AG08396 (cell line): ENCODE results near the gene DENND2A.
"Not testable (repeated sequence)": the region's sequence is repeated elsewhere in the genome, so short reads cannot be mapped to it uniquely, and the experiment has no call there.

Experiments
- DNase-seq: peaks from one replicate; pipeline ENCODE4 v3.0.0; 2012; ENCODE audit warnings: low spot score, mixed read lengths

The DENND2A gene

DNA sequence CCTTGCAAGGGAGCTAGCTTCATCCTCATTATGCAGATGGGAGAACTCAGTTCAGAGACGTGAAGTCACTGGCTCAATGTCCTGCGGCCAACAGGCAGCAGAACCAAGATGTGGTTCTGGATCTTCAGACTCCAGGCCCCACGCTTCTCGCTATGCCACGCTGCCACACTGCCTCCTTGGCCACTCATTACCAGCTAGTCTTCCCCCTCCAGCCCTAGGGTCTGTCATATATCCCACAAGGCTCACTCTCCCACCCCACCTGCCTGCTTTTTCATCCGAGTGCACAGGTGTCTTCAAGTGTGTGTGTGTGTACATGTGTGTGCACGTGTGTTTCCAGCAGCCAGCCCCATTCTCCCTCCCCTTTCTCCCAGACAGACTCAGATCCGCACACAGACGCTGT is 53.4 kb downstream of the DENND2A start:
- DNase-seq = no peak

DNA sequence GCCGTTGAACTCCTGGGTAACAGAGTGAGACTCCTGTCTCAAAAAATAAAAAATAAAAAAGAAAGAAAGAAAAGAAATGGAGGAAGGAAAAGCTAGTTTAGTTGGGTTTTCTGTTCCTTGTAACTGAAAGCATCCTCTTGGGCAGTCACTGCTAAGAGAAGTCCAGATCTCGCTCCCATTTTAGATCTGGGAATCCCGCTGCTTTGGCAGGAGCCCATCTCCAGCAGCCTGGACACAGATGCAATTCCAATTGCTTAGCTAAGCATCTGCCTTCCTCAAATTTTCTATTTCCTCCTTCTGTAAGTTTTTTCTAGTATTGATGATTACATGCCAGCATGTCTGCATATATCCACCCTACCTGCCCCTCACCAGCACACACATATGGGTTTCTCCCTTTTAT is 54.1 kb downstream of the DENND2A start:
- no peak for DNase-seq

DNA sequence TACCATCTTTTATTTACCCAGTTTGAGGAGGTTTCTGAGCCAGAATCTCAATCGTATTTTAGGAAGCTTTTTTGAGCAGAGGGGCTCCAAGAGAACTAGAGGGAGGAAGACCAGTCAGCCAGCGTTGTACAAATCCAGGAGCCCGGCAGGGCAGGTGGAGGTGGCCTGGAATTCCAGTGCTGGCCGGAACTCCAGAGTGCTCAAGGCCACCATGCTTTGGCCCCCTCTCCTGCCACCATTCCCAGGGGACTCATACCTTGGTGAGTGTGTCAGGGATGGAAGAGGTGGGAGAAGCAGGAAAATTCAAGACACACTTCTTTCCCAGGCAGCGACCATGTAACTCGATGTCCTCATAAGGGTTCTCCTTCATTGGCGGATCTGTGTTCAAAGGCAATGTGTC is 55.3 kb downstream of the DENND2A start:
- no peak for DNase-seq

DNA sequence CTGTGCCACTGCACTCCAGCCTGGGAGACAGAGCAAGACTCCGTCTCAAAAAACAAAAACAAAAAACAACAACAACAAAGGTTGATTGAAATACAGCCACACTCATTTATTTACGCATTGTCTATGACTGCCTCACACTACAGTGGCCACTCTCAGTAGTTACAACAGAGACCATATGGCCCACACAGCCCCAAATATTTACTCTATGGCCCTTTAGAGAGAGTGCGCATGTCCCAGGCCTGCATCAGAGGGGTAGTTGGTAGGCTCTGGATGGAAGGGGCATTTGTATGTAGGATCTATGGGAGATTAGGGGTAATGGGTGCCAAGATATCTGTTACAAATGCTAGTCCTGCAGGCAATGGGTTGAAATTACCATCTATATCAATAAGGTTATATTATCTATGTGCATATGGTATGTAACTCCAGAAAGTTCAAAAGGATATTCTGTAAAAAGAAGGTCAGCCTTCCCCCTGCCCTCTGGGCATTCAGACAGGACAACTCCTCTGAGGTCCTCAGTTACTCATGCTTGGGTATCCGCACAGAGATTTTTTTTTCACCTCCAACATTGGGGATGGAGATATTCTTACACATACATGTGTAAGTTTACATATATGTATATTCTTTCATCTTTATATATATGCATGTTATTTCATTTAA is 56.3 kb downstream of the DENND2A start:
- DNase-seq = no peak

DNA sequence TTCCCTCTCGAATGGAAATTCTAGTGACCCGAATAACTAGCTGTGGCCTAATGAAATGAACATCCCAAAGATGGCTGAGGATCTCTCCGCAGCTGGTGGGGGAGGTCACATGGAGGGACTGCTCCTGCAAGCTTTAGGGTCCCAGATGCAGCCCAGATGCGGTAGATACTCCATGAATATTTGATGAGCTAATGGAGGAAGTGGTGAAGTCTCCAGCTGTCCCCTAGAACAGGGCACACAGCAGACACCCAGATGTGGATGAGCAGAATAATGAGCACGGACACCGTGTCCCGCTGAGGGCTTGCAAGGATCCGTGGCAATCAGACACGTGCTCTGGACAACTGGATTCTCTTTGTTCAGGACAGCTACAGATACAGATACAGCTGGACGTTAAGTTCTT is 59.2 kb downstream of the DENND2A start:
- DNase-seq = no peak

DNA sequence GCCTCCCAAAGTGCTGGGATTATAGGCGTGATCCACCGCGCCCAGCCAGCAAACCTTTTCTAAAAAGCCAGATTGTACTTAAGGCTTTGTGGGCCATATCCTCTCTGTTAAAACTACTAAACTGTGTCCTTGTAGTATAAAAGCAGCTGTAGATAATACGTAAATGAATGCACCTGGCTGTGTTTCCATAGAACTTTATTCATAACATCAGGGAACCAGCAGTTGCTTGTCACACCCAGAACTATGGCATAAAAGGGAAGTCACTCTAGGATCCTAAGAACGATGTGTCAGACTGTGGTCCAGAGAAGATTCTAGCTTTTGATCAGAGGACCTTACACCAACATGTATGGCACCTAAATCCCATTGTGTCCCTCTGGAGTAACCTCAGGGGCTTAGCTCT is 63.0 kb downstream of the DENND2A start:
- DNase-seq = no peak

DNA sequence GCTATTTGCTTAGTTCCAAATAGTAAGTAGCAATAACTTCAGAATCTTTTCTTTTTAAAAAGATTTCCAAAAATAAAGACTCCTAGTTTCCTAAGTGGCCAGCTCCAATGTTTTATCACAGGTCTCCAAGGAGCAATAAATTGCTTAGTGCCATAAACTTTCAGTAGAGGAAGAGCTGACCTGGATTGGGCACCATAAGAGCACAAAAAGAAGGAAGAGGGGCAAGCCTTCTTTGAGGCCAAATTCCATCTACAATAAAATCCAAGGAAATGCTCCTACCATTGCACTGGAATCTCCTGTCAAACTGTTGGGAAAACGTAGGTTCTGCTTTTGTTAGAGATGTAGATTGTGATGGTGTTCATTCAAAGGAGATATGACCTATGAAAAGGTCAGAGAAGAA is 64.0 kb downstream of the DENND2A start:
- no peak for DNase-seq

DNA sequence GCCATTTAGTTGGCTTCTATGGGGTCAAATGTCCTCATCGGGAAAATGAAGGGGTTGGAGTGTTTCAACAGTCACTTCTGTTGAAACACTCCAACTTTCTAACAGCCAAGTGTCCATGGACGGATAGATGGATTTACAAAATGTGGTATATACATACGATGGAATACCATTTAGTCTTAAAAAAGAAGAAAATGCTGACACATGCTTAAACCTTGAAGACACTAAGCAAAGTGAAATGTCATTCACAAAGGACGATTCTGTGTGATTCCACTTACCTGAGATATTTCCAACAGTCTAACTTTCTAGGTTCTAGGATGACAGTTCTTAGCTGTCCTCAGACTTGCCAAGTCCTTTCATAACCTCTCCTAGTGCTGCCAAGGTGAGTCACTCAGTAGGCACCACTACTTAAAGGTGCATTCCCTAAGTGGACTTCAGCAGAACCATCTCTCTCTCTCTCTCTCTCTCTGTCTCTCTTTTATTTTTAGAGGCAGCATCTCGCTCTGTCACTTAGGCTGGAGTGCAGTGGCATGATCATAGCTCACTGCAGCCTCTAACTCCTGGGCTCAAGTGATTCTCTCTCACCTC is 69.0 kb downstream of the DENND2A start:
- DNase-seq = no peak

DNA sequence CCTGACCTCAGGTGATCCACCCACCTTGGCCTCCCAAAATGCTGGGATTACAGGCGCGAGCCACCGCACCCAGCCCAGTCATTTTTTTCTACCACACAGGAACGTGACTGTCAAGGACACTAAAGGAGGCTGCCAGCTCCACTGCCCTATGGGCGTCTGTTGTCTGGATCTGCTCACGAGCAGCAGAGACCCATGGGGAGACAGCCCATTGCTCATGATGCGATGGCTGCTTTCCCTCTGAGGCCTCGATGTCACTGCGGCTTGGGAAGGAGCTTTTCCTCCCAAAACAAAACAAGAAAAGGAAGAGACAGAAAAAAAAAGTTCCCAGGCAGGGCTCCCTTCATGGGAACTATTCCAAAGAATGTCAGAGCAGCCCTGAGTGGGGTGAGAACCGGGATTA is 70.5 kb downstream of the DENND2A start:
- no peak for DNase-seq

DNA sequence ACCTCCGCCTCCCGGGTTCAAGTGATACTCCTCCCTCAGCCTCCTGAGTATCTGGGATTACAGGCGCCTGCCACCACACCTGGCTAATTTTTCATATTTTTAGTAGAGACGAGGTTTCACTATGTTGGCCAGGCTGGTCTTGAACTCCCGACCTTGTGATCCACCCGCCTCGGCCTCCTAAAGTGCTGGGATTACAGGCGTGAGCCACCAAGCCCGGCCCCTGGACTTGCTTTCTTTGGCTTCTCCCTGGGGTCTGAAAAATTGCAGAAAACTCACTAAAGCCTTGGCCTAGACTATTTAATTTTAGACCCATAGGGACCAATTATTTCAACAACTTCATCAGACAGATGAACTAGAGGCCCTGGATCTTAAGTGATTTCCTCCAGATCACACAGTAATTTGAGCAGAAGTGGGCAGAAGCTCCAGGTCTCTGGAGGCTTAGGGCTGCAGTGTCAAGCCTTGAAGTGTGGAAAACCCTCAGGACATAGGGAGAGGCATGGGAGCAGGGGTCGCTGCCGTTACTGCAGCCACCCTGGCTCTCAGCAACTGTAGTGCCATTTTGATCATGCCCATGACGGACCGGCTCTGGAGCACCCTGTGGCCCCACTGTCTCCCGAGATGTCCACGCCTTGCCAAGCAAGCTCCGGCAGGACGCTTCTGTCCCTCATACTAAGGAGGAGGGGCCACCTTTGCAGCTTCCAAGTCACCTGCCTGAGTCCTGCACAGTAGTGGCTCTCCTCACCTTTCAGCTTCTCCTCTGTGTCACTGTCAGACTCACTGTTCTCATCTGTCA is 72.4 kb downstream of the DENND2A start:
- no peak for DNase-seq

DNA sequence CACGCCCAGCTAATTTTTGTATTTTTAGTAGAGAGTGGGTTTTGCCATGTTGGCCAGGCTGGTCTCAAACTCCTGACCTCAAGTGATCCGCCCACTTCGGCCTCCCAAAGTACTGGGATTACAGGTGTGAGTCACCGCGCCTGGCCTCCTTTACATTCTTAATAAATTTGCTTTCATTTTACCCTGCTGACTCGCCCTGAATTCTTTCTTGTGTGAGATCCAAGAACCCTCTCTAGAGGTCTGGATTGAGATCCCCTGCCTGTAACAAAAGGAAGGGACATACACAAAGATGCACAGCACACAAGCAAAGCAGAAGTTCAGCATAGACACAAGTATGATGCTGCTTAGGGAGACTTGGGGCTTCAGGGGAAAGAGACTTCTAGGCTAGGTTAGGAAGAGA is 74.4 kb downstream of the DENND2A start:
- not testable (repeated sequence) for DNase-seq

DNA sequence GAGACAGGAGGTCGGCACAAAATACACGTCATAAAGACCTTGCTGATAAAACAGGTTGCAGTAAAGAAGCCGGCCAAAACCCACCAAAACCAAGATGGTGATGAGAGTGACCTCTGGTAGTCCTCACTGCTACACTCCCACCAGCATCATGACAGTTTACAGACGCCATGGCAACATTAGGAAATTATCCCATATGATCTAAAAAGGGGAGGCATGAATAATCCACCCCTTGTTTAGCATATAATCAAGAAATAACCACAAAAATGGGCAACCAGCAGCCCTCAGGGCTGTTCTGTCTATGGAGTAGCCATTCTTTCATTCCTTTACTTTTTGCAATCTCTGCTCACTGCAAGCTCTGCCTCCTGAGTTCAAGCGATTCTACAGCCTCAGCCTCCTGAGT is 74.9 kb downstream of the DENND2A start:
- not testable (repeated sequence) for DNase-seq

DNA sequence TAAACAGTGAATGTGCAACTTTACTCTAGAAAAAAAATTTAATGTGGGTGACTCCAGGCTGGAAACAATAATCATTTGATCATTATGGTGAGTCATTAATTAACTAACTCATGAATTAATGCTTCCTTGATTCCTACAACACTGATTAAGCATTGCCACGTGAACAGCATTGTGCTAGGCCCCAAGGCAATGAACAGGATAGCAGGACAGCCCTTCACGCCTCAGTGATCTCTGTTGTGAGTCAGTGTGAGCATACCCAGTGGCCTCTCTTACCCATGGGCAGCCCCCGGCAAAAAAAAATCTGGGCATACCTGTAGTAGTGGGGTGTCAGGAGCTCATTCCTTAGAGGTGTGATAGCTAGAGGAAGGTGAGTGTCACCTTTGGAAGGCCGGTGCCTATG is 76.0 kb downstream of the DENND2A start:
- DNase-seq = no peak

DNA sequence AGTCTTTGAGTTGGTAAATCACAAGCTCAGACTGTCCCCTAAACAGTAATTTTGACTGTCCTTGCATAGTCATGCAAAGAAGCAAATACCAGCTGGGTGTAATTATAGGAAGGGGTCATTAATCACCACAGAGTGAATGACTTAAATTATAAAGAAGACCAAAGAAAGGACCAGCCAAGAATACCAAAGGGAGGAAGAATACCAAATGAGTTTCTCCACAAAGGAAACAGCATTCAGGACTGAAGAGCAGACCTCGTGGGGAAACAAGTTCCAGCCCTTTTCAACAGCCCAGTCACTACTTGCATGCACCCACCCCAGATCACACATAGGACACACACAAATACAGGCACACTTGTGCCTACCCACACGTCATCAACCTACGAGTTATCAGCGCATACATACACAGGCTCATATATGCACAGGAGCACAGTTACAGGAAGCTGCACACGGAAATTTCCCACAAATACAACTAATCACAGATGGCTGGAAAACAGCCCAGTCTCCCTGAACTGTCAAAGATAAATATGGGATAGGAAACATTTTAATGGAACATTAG is 77.6 kb downstream of the DENND2A start:
- no peak for DNase-seq

DNA sequence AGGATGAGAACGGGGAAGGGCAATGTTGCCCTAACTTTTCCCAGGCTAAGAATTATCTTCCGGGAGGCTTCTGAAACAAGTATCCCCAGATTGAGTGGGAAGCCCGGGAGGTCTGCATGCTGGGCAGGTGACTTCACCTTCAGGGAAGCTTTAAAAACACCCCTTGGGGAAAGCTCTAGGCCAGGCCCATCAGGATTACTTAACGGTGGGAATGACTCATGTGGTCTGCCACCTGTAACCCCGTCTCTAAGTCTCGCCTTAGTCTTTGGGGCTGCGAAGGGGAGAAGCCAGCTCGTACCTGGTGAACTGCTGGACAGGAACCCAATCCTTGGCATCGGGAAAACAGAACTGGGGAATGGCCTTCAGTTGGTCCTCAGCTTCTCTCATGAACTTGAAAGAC is 81.2 kb downstream of the DENND2A start:
- no peak for DNase-seq

DNA sequence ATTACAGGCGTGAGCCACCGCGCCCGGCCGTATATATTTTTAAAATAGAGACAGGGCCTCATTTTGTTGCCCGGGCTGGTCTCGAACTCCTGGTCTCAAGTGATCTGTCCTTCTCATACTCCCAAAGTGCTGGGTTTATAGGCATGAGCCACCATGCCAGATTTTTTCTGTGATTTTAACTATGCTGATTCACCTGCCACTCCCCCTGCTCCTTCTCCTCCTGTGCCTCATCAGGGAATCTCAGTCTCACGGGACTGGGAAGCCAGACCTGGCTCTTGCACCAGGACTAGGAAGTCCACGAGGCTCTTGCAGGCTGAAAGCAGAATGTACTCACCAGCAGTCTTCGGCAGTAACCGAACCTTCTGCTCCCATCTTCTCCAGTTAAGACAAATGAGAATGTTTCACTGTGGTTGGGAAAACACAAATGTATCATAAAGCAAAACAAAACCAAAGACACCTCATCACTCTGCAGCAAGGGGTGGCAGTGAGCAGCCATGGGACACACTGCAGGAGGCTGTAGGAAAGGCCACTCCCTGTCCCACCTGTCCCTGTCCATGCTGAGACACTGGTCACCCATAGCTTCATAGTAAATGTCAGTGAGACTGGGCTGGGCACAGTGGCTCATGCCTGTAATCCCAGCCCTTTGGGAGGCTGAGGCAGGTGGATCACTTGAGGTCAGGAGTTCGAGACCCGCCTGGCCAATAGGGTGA is 82.6 kb downstream of the DENND2A start:
- DNase-seq = no peak

DNA sequence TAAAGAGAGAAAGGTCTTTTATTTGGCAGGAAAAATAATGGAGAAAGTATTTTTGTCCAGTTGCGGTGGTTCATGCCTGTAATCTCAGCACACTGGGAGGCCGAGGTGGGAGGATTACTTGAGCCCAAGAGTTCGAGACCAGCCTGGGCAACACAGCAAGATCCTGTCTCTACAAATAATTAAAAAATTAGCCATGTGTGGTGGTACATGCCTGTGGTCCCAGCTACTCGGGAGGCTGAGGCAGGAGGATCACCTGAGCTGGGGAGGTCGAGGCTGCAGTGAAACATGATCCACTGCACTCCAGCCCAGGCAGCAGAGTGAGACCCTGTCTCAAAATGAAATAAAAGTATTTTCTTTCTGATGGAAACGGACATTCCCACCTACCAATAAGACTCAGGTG is 83.5 kb downstream of the DENND2A start:
- no peak for DNase-seq

DNA sequence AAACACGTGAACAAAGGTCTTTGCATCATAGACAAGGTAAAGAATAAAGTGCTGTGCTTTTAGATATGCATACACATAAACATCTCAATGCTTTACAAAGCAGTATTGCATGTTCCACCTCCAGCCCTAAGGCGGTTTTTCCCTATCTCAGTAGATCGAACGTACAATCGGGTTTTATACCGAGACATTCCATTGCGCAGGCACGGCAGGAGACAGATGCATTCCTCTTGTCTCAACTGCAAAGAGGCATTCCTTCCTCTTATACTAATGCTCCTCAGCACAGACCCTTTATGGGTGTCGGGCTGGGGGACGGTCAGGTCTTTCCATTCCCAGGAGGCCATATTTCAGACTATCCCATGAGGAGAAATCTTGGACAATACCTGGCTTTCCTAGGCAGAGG is 87.4 kb downstream of the DENND2A start:
- not testable (repeated sequence) for DNase-seq

DNA sequence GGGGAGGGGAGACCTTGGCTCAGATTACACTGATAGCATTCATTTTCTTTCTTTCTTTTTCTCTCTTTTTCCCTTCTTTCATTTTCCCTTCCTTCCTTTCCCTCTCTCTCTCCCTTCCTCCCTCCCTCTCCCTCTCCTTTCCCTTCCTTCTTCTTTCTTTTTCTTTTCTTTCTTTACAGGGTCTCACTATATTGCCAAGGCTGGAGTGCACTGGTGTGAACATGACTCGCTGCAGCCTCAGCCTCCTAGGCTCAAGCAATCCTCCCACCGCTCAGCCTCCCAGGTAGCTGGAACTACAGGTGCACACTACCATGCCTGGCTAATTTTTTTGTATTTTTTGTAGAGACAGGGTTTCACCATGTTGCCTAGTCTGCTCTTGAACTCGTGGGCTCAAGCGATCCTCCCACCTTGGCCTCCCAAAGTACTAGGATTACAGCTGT is 88.4 kb downstream of the DENND2A start:
- no peak for DNase-seq

DNA sequence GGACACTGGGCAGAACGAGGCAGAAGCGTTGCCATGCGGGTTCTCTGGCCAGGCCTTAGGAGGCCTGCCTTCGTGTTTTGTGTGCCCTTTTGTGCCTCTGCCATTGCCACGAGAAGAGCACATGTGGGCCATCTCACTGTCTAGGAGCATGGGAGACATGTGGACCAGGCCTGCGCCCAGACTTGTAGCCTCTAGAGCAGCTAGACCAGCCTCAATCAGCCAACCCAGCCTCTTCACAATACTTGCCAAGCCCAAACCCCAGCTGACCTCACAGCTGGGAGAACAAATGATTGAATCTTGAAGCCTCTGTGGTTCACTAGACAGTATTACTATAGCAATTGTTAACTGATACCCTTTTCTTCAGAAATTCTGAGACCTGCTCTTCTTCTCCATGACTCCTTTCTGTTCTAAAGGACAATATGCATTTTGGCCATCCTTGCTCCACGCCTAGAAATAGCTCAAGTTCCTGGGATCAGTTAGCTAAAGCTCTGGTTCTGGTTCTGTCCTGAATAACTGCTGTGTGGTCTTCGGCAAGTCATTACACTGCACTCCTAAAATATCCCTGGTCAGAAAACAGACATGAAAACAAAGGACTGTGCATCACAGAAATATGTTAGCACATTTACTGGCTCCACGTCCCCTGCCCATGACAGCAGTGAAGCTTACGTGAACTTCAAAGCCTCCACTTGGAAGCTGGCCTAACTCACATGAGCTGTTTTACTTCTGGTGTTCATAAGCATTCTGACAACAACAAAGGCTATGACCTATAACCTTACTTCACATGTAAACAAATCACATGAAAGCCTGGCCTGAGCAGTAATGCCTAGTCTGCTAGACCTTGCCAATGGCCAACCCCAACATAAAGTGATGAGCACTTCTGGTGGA is 89.0 kb downstream of the DENND2A start:
- DNase-seq = no peak

DNA sequence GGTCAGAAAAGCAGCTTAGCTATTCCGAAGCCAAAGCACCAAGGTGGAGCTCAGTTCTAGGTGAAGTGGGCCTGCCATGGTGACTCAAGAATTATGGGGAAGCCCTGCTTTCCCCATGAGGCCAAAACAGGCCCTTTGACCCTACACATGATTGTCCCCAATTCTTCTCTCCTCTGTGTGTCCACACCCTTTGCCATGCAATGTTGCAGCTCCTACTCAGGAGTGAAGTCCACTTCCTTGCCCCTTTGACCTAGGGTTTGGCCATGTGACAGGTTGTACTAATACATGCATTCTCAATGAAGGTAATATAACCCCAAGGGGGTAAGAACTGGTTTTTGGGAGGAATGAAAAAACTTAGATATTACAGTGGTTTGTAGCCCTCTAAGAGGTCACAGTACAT is 93.7 kb downstream of the DENND2A start:
- DNase-seq = no peak
